IMR-90 (cell line): ENCODE measurements around the gene KCNAB2. TPM values are rescaled to one million over a fixed set of nuclear protein-coding genes. Genes with fewer than 3 reads are reported as not detected.
A peak's percentile ranks its signal among the peaks of the same experiment; 100 is the strongest.

Experiments used
- ATAC-seq: fragments of 200-7000 bp; cut with Tn5 transposase; 2 replicates; pipeline ENCODE4 v1.9.1; 2020; ENCODE audit warnings: low read depth, mild to moderate bottlenecking, moderate library complexity
- BruUV-seq: library from RNA; stranded (reverse); fragments of 400-500 nt; replicated peaks from 2 replicates; lab custom pipeline; 2021; lab: Mats Ljungman, UMichigan
- CTCF ChIA-PET: fragments of 300-600 bp; formaldehyde crosslinking; extraction: SDS; loops from one replicate; lab custom pipeline; 2021; ENCODE audit warnings: antibody characterized with exemption; lab: Yijun Ruan, JAX
- POLR2A ChIA-PET: fragments of 300-600 bp; sonication (Branson Sonifier 250); formaldehyde crosslinking; loops from one replicate; lab custom pipeline; 2022; ENCODE audit warnings: antibody characterized with exemption; ENCODE audit not compliant: unreplicated experiment; lab: Charles Lee
- DNase-seq: peaks from one replicate; pipeline ENCODE4 v3.0.0; 2013
- H2AFZ ChIP-seq: replicated peaks from 2 replicates; pipeline ENCODE3; 2013; ENCODE audit warnings: low read length, mild to moderate bottlenecking; ENCODE audit not compliant: poor library complexity
- H2AK5ac ChIP-seq: 2 replicates; pipeline ENCODE4 v1.6.1; 2013; ENCODE audit warnings: low read depth, low read length, inconsistent platforms
- H2AK9ac ChIP-seq: replicated peaks from 2 replicates; pipeline ENCODE3; 2013; ENCODE audit warnings: mild to moderate bottlenecking, low read depth, low read length, moderate library complexity; ENCODE audit not compliant: poor library complexity
- H2BK120ac ChIP-seq: 2 replicates; pipeline ENCODE4 v1.6.1; 2013; ENCODE audit warnings: low read depth, low read length, inconsistent platforms
- H2BK15ac ChIP-seq: 3 replicates; pipeline ENCODE4 v1.6.1; 2013; ENCODE audit warnings: low read depth, low read length, inconsistent platforms
- H2BK20ac ChIP-seq: 2 replicates; pipeline ENCODE4 v1.6.1; 2013; ENCODE audit warnings: low read depth, mild to moderate bottlenecking, inconsistent platforms, low read length, moderate library complexity
- H2BK5ac ChIP-seq: 2 replicates; pipeline ENCODE4 v1.6.1; 2013; ENCODE audit warnings: mild to moderate bottlenecking, low read depth, low read length, inconsistent platforms; ENCODE audit not compliant: poor library complexity, severe bottlenecking
- H3K14ac ChIP-seq: replicated peaks from 2 replicates; pipeline ENCODE4 v1.6.1; 2013; ENCODE audit warnings: low read depth, low read length, inconsistent platforms
- H3K18ac ChIP-seq: 2 replicates; pipeline ENCODE4 v1.6.1; 2013; ENCODE audit warnings: low read depth, low read length, control low read depth
- H3K23ac ChIP-seq: 2 replicates; pipeline ENCODE4 v1.6.1; 2013; ENCODE audit warnings: low read depth, low read length, inconsistent platforms
- H3K27ac ChIP-seq: 2 replicates; pipeline ENCODE4 v1.5.1; 2013; ENCODE audit warnings: mild to moderate bottlenecking, control low read depth, low read length; ENCODE audit not compliant: insufficient read depth
- H3K27me3 ChIP-seq: 2 replicates; pipeline ENCODE4 v1.6.1; 2013; ENCODE audit warnings: low read length; ENCODE audit not compliant: control insufficient read depth, insufficient read depth
- H3K36me3 ChIP-seq: 2 replicates; pipeline ENCODE4 v1.6.1; 2013; ENCODE audit warnings: low read length, mixed read lengths; ENCODE audit not compliant: control insufficient read depth, insufficient read depth
- H3K4ac ChIP-seq: 2 replicates; pipeline ENCODE4 v1.6.1; 2013; ENCODE audit warnings: low read depth, low read length, inconsistent platforms
- H3K4me1 ChIP-seq: 2 replicates; pipeline ENCODE4 v1.6.1; 2013; ENCODE audit warnings: low read length, mixed read lengths; ENCODE audit not compliant: control insufficient read depth, insufficient read depth
- H3K4me2 ChIP-seq: 2 replicates; pipeline ENCODE4 v1.6.1; 2013; ENCODE audit warnings: low read depth, mild to moderate bottlenecking, control low read depth, low read length, moderate library complexity
- H3K4me3 ChIP-seq: 2 replicates; pipeline ENCODE4 v1.5.1; 2013; ENCODE audit warnings: low read depth, mild to moderate bottlenecking, control low read depth, low read length, moderate library complexity; ENCODE audit not compliant: insufficient read depth
- H3K56ac ChIP-seq: 2 replicates; pipeline ENCODE4 v1.6.1; 2013; ENCODE audit warnings: low read length, inconsistent platforms; ENCODE audit not compliant: insufficient read depth; ENCODE audit errors: extremely low read depth
- H3K79me1 ChIP-seq, 2 experiments: 2 replicates each; pipeline ENCODE4 v1.6.1; 2013; ENCODE audit warnings: low read length in 2 of 2, inconsistent platforms in 1 of 2, low read depth in 1 of 2
- H3K9ac ChIP-seq: 2 replicates; pipeline ENCODE4 v1.6.1; 2013; ENCODE audit warnings: low read depth, low read length, control low read depth
- H3K9me1 ChIP-seq: 2 replicates; pipeline ENCODE4 v1.6.1; 2013; ENCODE audit warnings: low read length, inconsistent platforms; ENCODE audit not compliant: insufficient read depth
- H3K9me3 ChIP-seq: 2 replicates; pipeline ENCODE4 v1.6.1; 2013; ENCODE audit warnings: low read length; ENCODE audit not compliant: control insufficient read depth, insufficient read depth
- H4K20me1 ChIP-seq: 2 replicates; pipeline ENCODE4 v1.6.1; 2013; ENCODE audit warnings: low read length, inconsistent platforms; ENCODE audit not compliant: insufficient read depth
- H4K5ac ChIP-seq: 2 replicates; pipeline ENCODE4 v1.6.1; 2013; ENCODE audit warnings: mild to moderate bottlenecking, low read depth, low read length, control low read depth
- H4K8ac ChIP-seq, 2 experiments: 2 replicates each; pipeline ENCODE4 v1.6.1; 2013; ENCODE audit warnings: low read depth in 2 of 2, low read length in 2 of 2, control low read depth in 1 of 2, inconsistent platforms in 1 of 2
- H4K91ac ChIP-seq: 2 replicates; pipeline ENCODE4 v1.6.1; 2013; ENCODE audit warnings: low read depth, low read length, inconsistent platforms; ENCODE audit not compliant: insufficient read depth
- BHLHE40 ChIP-seq: fragments of 150-350 bp; IDR thresholded peaks from 2 replicates; pipeline ENCODE4 v1.6.1; 2016; ENCODE audit warnings: mild to moderate bottlenecking, low read depth, low read length
- CEBPB ChIP-seq: IDR thresholded peaks from 2 replicates; pipeline ENCODE4 v1.6.1; 2012; ENCODE audit warnings: low read depth, low read length, improper control_type of control experiment
- CHD1 ChIP-seq: IDR thresholded peaks from 2 replicates; pipeline ENCODE4 v1.6.1; 2012; ENCODE audit warnings: low read depth, low read length, improper control_type of control experiment
- FOS ChIP-seq: fragments of 150-350 bp; IDR thresholded peaks from 2 replicates; pipeline ENCODE4 v1.6.1; 2016; ENCODE audit warnings: low read depth, low read length
- MAZ ChIP-seq: IDR thresholded peaks from 2 replicates; pipeline ENCODE4 v1.6.1; 2012; ENCODE audit warnings: low read depth, mild to moderate bottlenecking, low read length, improper control_type of control experiment, moderate library complexity, borderline replicate concordance
- MXI1 ChIP-seq: IDR thresholded peaks from 2 replicates; pipeline ENCODE4 v1.6.1; 2012; ENCODE audit warnings: low read depth, mild to moderate bottlenecking, low read length, moderate library complexity, borderline replicate concordance
- POLR2A ChIP-seq: IDR thresholded peaks from 2 replicates; pipeline ENCODE4 v1.6.1; 2012; ENCODE audit warnings: mild to moderate bottlenecking, low read depth, low read length
- RAD21 ChIP-seq: IDR thresholded peaks from 2 replicates; pipeline ENCODE4 v1.6.1; 2012; ENCODE audit warnings: low read length, improper control_type of control experiment
- RCOR1 ChIP-seq: IDR thresholded peaks from 2 replicates; pipeline ENCODE4 v1.6.1; 2012; ENCODE audit warnings: mild to moderate bottlenecking, low read length, improper control_type of control experiment; ENCODE audit not compliant: insufficient replicate concordance
- RFX5 ChIP-seq: IDR thresholded peaks from 2 replicates; pipeline ENCODE4 v1.8.0; 2012; ENCODE audit warnings: low read depth, mild to moderate bottlenecking, low read length, moderate library complexity
- SMC3 ChIP-seq: fragments of 150-350 bp; IDR thresholded peaks from 2 replicates; pipeline ENCODE4 v1.6.1; 2016; ENCODE audit warnings: low read depth, mild to moderate bottlenecking, antibody characterized with exemption, low read length, moderate library complexity
- whole genome bisulfite sequencing, 2 experiments: methylation state at CpG; one replicate each; pipeline versions ENCODE4 v1.1.5 to v1.1.7; 2013; ENCODE audit warnings: missing lambda C conversion rate in 2 of 2; ENCODE audit not compliant: insufficient read length in 1 of 2; ENCODE audit errors: extremely low coverage in 2 of 2; 5-methylcytosine and 5-hydroxymethylcytosine counted together
- dilution Hi-C: fragments of 300-500 bp; cut with HindIII; formaldehyde crosslinking; loops from one replicate; pipeline ENCODE4 v1.14.3; 2018; ENCODE audit warnings: low sequenced_read_pairs; ENCODE audit not compliant: unreplicated experiment
- in situ Hi-C: fragments of 300-500 bp; cut with MboI; formaldehyde crosslinking; loops from 3 replicates; pipeline ENCODE4 v1.14.3; 2019; ENCODE audit warnings: low sequenced_read_pairs, inconsistent platforms, mixed read lengths
- intact Hi-C: fragments of 100-400 bp; cut with micrococcal nuclease; formaldehyde crosslinking; loops from 2 replicates; pipeline ENCODE4 v1.10.0; 2022
- polyA plus RNA-seq, 3 experiments: library from polyadenylated mRNA; depleted of rRNA; stranded (reverse); fragments of >200 nt; gene quantifications; 2 replicates each; pipeline ENCODE4 v1.2.3, GENCODE V29; 2012; ENCODE audit warnings: low replicate concordance in 1 of 3
- total RNA-seq: library from RNA; depleted of rRNA; stranded (reverse); fragments of >200 nt; gene quantifications from 2 replicates; pipeline ENCODE4 v1.2.3, GENCODE V29; 2012
- TF ChIP-seq, protein P1 (sequence below): fragments of 150-350 bp; IDR thresholded peaks from 2 replicates; pipeline ENCODE4 v1.6.1; 2017; ENCODE audit warnings: mild to moderate bottlenecking, antibody characterized with exemption, low read length, low read depth
- TF ChIP-seq, protein P2 (sequence below): conservative IDR thresholded peaks from 2 replicates; pipeline ENCODE4 v1.5.1; 2012; ENCODE audit warnings: mild to moderate bottlenecking, low read depth, low read length, improper control_type of control experiment
- TF ChIP-seq, protein P3 (sequence below): fragments of 150-350 bp; IDR thresholded peaks from 2 replicates; pipeline ENCODE4 v1.6.1; 2016; ENCODE audit warnings: low read depth, mild to moderate bottlenecking, low read length, moderate library complexity, borderline replicate concordance

The KCNAB2 gene
- total and polyA plus RNA-seq, 2 of the 4 experiments (the other 2 are of a cell fraction): 1.3 to 4.2 TPM

DNA sequence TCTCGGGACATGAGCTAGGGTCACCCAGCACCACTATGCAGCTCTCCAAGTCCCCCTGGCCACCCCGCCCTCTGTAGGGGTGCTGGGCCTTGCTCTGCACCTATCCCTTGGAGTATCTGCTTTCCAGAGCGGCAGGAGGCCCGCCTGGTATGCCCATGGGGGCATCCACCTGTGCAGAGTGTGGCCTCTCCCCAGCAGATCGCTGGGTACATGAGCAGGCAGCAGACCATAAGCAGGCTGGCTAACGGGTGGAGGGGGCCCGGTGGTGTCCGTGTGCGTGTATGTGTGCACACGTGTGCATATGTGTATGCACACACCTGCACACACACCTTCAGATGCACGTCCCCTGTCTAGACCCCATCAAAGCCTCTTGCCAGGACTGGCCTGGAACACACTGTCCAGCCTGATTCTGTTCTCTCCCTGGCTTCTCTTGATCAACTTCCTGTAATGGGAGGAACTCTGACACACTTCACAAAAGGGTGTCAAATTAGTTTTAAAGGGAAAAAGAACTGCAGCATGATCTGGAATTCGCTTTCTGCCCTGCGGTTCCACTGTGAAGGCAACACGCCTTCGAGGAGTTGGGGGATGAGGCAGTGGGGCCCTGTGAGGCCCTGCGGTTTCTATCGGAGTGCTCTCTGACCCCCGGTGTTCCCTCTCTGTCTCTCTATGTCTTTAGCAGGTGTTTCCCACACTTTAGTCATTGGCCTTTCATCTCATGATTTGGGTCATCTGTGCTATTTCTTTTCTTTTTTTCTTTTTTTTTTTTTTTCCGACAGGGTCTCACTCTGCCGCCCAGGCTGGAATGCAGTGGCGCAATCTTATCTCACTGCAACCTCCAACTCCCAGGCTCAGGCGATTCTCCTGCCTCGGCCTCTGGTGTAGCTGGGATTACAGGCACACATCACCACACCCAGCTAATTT, 36.3 kb upstream of the KCNAB2 start:
- no peak overlapping the region for H2BK20ac ChIP-seq
- no peak overlapping the region for H2AK5ac ChIP-seq
- in situ Hi-C loops: no loop called here
- DNase-seq (no peak), ATAC-seq (no peak)
- H3K9me3 ChIP-seq: no peaks in the 10 kb centered on the region
- H3K56ac ChIP-seq: no peak overlapping the region
- H3K27ac ChIP-seq: no peak overlapping the region
- H4K8ac ChIP-seq: no peak overlapping the region
- no peak overlapping the region for H2BK120ac ChIP-seq
- H3K4me1 ChIP-seq: peaks cover 2% of the 10 kb centered on the region; the same call in 1 of the 2 replicates
- no peak for TF ChIP-seq RAD21
- TF ChIP-seq, protein P1, sequence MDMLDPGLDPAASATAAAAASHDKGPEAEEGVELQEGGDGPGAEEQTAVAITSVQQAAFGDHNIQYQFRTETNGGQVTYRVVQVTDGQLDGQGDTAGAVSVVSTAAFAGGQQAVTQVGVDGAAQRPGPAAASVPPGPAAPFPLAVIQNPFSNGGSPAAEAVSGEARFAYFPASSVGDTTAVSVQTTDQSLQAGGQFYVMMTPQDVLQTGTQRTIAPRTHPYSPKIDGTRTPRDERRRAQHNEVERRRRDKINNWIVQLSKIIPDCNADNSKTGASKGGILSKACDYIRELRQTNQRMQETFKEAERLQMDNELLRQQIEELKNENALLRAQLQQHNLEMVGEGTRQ: no peak
- TF ChIP-seq, protein P2, sequence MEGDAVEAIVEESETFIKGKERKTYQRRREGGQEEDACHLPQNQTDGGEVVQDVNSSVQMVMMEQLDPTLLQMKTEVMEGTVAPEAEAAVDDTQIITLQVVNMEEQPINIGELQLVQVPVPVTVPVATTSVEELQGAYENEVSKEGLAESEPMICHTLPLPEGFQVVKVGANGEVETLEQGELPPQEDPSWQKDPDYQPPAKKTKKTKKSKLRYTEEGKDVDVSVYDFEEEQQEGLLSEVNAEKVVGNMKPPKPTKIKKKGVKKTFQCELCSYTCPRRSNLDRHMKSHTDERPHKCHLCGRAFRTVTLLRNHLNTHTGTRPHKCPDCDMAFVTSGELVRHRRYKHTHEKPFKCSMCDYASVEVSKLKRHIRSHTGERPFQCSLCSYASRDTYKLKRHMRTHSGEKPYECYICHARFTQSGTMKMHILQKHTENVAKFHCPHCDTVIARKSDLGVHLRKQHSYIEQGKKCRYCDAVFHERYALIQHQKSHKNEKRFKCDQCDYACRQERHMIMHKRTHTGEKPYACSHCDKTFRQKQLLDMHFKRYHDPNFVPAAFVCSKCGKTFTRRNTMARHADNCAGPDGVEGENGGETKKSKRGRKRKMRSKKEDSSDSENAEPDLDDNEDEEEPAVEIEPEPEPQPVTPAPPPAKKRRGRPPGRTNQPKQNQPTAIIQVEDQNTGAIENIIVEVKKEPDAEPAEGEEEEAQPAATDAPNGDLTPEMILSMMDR: no peak
- TF ChIP-seq, protein P3, sequence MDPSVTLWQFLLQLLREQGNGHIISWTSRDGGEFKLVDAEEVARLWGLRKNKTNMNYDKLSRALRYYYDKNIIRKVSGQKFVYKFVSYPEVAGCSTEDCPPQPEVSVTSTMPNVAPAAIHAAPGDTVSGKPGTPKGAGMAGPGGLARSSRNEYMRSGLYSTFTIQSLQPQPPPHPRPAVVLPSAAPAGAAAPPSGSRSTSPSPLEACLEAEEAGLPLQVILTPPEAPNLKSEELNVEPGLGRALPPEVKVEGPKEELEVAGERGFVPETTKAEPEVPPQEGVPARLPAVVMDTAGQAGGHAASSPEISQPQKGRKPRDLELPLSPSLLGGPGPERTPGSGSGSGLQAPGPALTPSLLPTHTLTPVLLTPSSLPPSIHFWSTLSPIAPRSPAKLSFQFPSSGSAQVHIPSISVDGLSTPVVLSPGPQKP: no peak
- TF ChIP-seq CHD1: no peak
- no peak for TF ChIP-seq RCOR1
- no peak for TF ChIP-seq POLR2A
- no peak for TF ChIP-seq MAZ
- TF ChIP-seq CEBPB: no peak
- no peak for TF ChIP-seq MXI1
- TF ChIP-seq RFX5: no peak
- no peak for TF ChIP-seq BHLHE40
- no peak for TF ChIP-seq FOS
- no peak for TF ChIP-seq SMC3
- no peaks in the 10 kb centered on the region for H3K9me1 ChIP-seq
- no TSS peak for BruUV-seq
- no peaks in the 10 kb centered on the region for H4K20me1 ChIP-seq
- H2BK5ac ChIP-seq: no peak overlapping the region
- no peak overlapping the region for H4K5ac ChIP-seq
- no peak overlapping the region for H3K14ac ChIP-seq
- WGBS, 2 experiments: 69% methylated on average over 7 of the region's 23 CpGs; no CpG with 5 or more reads in 1 of the 2 experiments
- no peak overlapping the region for H2AK9ac ChIP-seq
- H3K4me3 ChIP-seq: no peak overlapping the region
- H4K91ac ChIP-seq: no peak overlapping the region
- H3K79me1 ChIP-seq: no peaks in the 10 kb centered on the region
- intact Hi-C loops: no loop called here
- POLR2A ChIA-PET: interaction anchor here (0.7 kb wide), 1 partner anchor 7 kb away, joined by 6 read pairs; no protein-coding TSS in a partner anchor
- peak overlapping the region; percentile 32 for H2AFZ ChIP-seq
- no peaks in the 10 kb centered on the region for H3K27me3 ChIP-seq
- H3K36me3 ChIP-seq: no peaks in the 10 kb centered on the region
- CTCF ChIA-PET: no interaction called here
- H3K18ac ChIP-seq: no peak overlapping the region
- H2BK15ac ChIP-seq: no peak overlapping the region
- dilution Hi-C loops: no loop called here
- no peak overlapping the region for H3K9ac ChIP-seq
- no peak overlapping the region for H3K4me2 ChIP-seq
- no peak overlapping the region for H3K4ac ChIP-seq
- no peak overlapping the region for H3K23ac ChIP-seq
